ENCODE results near the gene LARP4.
"Not testable (repeated sequence)": the region's sequence is repeated elsewhere in the genome, so short reads cannot be mapped to it uniquely, and the experiment has no call there.

The LARP4 gene

DNA sequence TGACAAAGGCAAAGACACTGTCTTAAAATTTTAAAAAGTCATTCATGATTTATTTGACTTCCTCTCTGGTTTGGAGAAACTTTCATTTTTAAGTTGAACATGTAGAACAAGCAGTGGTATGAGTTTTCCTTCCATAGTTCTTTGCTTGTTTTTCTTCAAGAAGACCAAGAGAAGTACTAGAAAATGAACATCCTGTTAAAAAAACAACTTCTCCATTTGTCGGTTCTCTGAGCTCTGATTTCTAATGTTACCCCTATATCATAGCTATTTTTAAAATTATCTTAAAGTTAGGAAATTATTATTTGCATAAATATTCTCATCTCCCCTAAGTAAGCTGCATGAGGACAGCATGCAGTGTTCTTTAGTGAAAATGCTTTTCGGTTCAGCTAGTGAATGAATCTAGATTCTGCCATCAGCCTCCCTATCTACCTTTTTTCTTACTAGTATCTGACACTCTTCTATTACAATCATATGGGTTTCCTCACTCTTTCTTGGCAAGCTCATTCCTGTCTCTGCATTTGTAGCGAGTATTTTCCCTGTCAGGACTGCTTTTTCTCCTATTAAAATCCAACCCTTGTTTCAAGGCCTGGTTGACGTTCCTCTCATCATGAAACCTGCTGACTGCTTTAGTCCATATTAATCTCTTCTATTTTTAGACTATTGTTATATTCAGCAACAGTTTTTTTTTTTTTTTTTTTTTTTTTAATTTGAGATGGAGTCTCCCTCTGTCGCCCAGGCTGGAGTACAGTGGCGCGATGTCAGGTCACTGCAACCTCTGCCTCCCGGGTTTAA, 119.9 kb downstream of the LARP4 start:
- no peak for DNase-seq (ENCODE audit: low read depth, low spot score)
- H3K4me3 ChIP-seq = no peak overlapping the region
- no peak overlapping the region for H3K9ac ChIP-seq (ENCODE audit: insufficient read length)
- TF ChIP-seq EZH2 (IDR thresholded peaks at IDR 0.05) (no peak), FOXP2 (optimal IDR thresholded peaks at IDR 0.05; ENCODE audit: control extremely low read depth, extremely low read length, insufficient read depth) (no peak), POLR2AphosphoS5 (IDR thresholded peaks at IDR 0.05; ENCODE audit: borderline replicate concordance, low read depth, low read length) (no peak)
- 0 out of 2 replicates have a peak, but pooled peaks cover 3% of the 10 kb centered on the region for H3K9me3 ChIP-seq (ENCODE audit: low read depth, low read length)
- no peak overlapping the region for H3K27ac ChIP-seq
- no peaks in the 10 kb centered on the region for H3K36me3 ChIP-seq (ENCODE audit: insufficient read depth, low read length)

GRCh38 chr12:50521781-50522180, 121.1 kb downstream of the LARP4 start:
- H3K9ac ChIP-seq (ENCODE audit: insufficient read length); H3K9me3 ChIP-seq (ENCODE audit: low read depth, low read length); DNase-seq (ENCODE audit: low read depth, low spot score); H3K36me3 ChIP-seq (ENCODE audit: insufficient read depth, low read length); H3K4me3 ChIP-seq; H3K27ac ChIP-seq: not testable (repeated sequence)

DNA sequence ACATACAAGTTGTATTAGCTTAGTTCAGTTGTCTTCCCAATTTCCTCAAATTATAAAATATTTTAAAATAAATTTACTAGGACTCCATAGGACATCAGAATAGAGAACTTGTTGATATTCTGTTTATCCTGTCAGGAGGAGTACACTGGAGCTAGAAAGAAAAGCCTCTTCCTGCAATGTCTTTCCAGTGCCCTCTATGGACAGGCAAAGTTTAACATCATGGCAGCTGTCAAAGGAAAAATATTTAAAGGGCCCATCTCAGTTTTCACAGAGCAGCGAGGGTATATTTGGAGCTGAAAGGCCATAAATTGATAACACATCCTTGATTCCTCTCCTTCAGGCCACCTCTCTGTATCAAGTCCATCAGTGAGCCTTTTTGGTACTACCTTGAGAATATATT, 123.1 kb downstream of the LARP4 start:
- Histone ChIP-seq H3K27ac (no peak overlapping the region), H3K36me3 (ENCODE audit: insufficient read depth, low read length) (no peaks in the 10 kb centered on the region), H3K4me3 (no peak overlapping the region), H3K9ac (ENCODE audit: insufficient read length) (no peak overlapping the region), H3K9me3 (ENCODE audit: low read depth, low read length) (0 out of 2 replicates have a peak, but pooled peaks cover 3% of the 10 kb centered on the region)
- TF ChIP-seq EZH2 (IDR thresholded peaks at IDR 0.05) = no peak
- TF ChIP-seq POLR2AphosphoS5 (IDR thresholded peaks at IDR 0.05; ENCODE audit: borderline replicate concordance, low read depth, low read length) = no peak
- DNase-seq (ENCODE audit: low read depth, low spot score) = no peak

DNA sequence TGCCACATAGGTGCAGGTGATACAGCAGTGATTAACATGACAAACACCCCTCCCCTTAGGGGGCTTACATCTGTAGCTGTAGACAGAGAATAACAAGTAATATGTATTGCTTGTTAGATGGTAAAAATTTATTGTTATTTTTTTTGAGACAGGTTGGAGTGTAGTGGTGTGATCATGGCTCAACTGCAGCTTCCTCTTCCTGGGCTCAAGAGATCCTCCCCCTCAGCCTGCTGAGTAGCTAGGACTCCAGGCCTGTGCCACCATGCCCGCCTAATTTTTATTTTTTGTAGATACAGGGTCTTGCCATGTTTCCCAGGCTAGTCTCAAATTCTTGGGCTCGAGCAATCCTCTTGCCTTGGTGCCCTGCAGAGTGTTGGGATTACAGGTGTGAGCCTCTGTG, 123.9 kb downstream of the LARP4 start:
- no peak for TF ChIP-seq POLR2AphosphoS5 (IDR thresholded peaks at IDR 0.05; ENCODE audit: borderline replicate concordance, low read depth, low read length)
- TF ChIP-seq FOXP2 (optimal IDR thresholded peaks at IDR 0.05; ENCODE audit: control extremely low read depth, extremely low read length, insufficient read depth) = no peak
- TF ChIP-seq EZH2 (IDR thresholded peaks at IDR 0.05) = no peak
- Histone ChIP-seq H3K4me3 (no peak overlapping the region), H3K9me3 (ENCODE audit: low read depth, low read length) (0 out of 2 replicates have a peak, but pooled peaks cover 3% of the 10 kb centered on the region), H3K9ac (ENCODE audit: insufficient read length) (no peak overlapping the region), H3K36me3 (ENCODE audit: insufficient read depth, low read length) (no peaks in the 10 kb centered on the region), H3K27ac (no peak overlapping the region)
- DNase-seq (ENCODE audit: low read depth, low spot score) = no peak

- 0 out of 2 replicates have a peak, but pooled peaks cover 3% of the 10 kb centered on the region for H3K9me3 ChIP-seq (ENCODE audit: low read depth, low read length)
- TF ChIP-seq FOXP2 (optimal IDR thresholded peaks at IDR 0.05; ENCODE audit: control extremely low read depth, extremely low read length, insufficient read depth) (no peak), POLR2AphosphoS5 (IDR thresholded peaks at IDR 0.05; ENCODE audit: borderline replicate concordance, low read depth, low read length) (no peak), EZH2 (IDR thresholded peaks at IDR 0.05) (no peak)
- no peaks in the 10 kb centered on the region for H3K36me3 ChIP-seq (ENCODE audit: insufficient read depth, low read length)
- H3K4me3 ChIP-seq = no peak overlapping the region
- H3K27ac ChIP-seq = peak overlapping the region; percentile 85; the same call in 1 of the 2 replicates
- DNase-seq (ENCODE audit: low read depth, low spot score) = no peak
- H3K9ac ChIP-seq (ENCODE audit: insufficient read length) = no peak overlapping the region
These were observed 124.7 kb downstream of the LARP4 start for GRCh38 chr12:50525422-50525821.

- Histone ChIP-seq H3K9me3 (ENCODE audit: low read depth, low read length) (0 out of 2 replicates have a peak, but pooled peaks cover 3% of the 10 kb centered on the region), H3K27ac (0 out of 2 replicates have a peak overlapping the region, but pooled peaks have one; percentile 85)
- TF ChIP-seq FOXP2 (optimal IDR thresholded peaks at IDR 0.05; ENCODE audit: control extremely low read depth, extremely low read length, insufficient read depth) (no peak), POLR2AphosphoS5 (IDR thresholded peaks at IDR 0.05; ENCODE audit: borderline replicate concordance, low read depth, low read length) (no peak), EZH2 (IDR thresholded peaks at IDR 0.05) (no peak)
These were observed 126.7 kb downstream of the LARP4 start for GRCh38 chr12:50527359-50527726.

DNA sequence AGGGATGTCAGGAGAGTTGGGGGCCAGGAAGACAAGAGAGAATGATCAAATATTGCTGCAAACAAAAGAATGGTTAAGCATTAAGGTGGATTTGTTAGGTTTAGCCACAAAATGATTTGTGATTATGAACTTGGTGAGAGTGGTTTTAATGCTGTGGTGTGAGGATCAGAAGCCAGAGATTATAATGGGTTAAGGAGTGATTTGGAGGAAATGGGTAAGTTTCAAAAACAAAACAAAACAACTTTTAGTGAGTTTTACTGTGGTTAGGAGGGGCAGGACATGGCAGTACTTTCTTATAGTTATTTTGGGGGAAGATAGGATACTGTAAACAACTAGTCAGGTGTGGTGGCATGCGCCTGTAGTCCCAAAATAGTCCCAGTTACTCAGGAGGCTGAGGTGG, 128.1 kb downstream of the LARP4 start:
- no peaks in the 10 kb centered on the region for H3K36me3 ChIP-seq (ENCODE audit: insufficient read depth, low read length)
- no peak overlapping the region for H3K9ac ChIP-seq (ENCODE audit: insufficient read length)
- no peak overlapping the region for H3K4me3 ChIP-seq
- DNase-seq (ENCODE audit: low read depth, low spot score) = no peak
- no peak for TF ChIP-seq POLR2AphosphoS5 (IDR thresholded peaks at IDR 0.05; ENCODE audit: borderline replicate concordance, low read depth, low read length)
- H3K9me3 ChIP-seq (ENCODE audit: low read depth, low read length) = no peaks in the 10 kb centered on the region
- no peak overlapping the region for H3K27ac ChIP-seq

More at GRCh38 chr12:50527359-50527726, 126.7 kb downstream of the LARP4 start:
- no peak overlapping the region for H3K4me3 ChIP-seq
- H3K9ac ChIP-seq (ENCODE audit: insufficient read length) = no peak overlapping the region
- no peaks in the 10 kb centered on the region for H3K36me3 ChIP-seq (ENCODE audit: insufficient read depth, low read length)
- DNase-seq (ENCODE audit: low read depth, low spot score) = no peak

DNA sequence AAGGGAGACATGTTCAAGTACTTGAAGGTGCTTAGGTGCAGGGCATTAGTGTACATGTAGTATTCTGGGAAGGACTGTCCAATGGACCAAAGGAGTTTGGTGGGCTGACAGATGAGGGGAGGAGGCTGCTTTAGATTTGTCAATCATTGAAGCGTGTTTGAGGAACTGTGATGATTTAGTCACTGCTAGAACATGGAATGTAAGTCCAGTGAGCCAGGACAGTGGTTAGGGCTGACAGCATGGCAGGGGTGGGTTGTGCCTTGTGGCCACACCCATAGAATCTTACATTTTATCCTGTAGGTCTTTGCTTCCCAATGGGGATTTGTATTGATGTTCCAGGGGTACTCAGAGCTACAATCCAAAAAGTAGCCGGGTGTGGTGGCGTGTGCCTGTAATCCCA, 128.7 kb downstream of the LARP4 start:
- H3K9ac ChIP-seq (ENCODE audit: insufficient read length) = no peak overlapping the region
- H3K4me3 ChIP-seq = no peak overlapping the region
- no peak overlapping the region for H3K27ac ChIP-seq
- no peaks in the 10 kb centered on the region for H3K9me3 ChIP-seq (ENCODE audit: low read depth, low read length)
- DNase-seq (ENCODE audit: low read depth, low spot score) = no peak
- TF ChIP-seq POLR2AphosphoS5 (IDR thresholded peaks at IDR 0.05; ENCODE audit: borderline replicate concordance, low read depth, low read length) (no peak), FOXP2 (optimal IDR thresholded peaks at IDR 0.05; ENCODE audit: control extremely low read depth, extremely low read length, insufficient read depth) (no peak), EZH2 (IDR thresholded peaks at IDR 0.05) (no peak)
- H3K36me3 ChIP-seq (ENCODE audit: insufficient read depth, low read length) = no peaks in the 10 kb centered on the region
